UCSD-AML1 (cell line): ENCODE measurements around the gene ARPP19.
"Not testable (repeated sequence)": the region's sequence is repeated elsewhere in the genome, so short reads cannot be mapped to it uniquely, and the experiment has no call there.

Experiments
- DNase-seq: peaks from one replicate; lab custom pipeline; 2025; ENCODE audit not compliant: unreplicated experiment; lab: John Stamatoyannopoulos, UW

ARPP19 gene

GRCh38 chr15:52515343-52515742 lies 53.5 kb downstream of the ARPP19 start:
- DNase-seq, result no peak

GRCh38 chr15:52514482-52514881 lies 54.3 kb downstream of the ARPP19 start:
- DNase-seq, result no peak

- not testable (repeated sequence) for DNase-seq
Measured at GRCh38 chr15:52512869-52513268, 56.0 kb downstream of the ARPP19 start.

GRCh38 chr15:52511084-52511483 lies 57.7 kb downstream of the ARPP19 start:
- DNase-seq, result no peak

GRCh38 chr15:52509500-52510245 lies 59.2 kb downstream of the ARPP19 start:
- no peak for DNase-seq

- no peak for DNase-seq
Measured at GRCh38 chr15:52506549-52506948, 62.3 kb downstream of the ARPP19 start.

- no peak for DNase-seq
Measured at GRCh38 chr15:52505151-52505550, 63.7 kb downstream of the ARPP19 start.

- DNase-seq, result no peak
Measured at GRCh38 chr15:52503788-52504496, 64.9 kb downstream of the ARPP19 start.

GRCh38 chr15:52502608-52503007 lies 66.2 kb downstream of the ARPP19 start:
- DNase-seq, result no peak

- no peak for DNase-seq
Measured at GRCh38 chr15:52499506-52499905, 69.3 kb downstream of the ARPP19 start.

GRCh38 chr15:52498706-52499105 lies 70.1 kb downstream of the ARPP19 start:
- no peak for DNase-seq
